T-helper 2 cell treated with Interferon-gamma antibody and Interleukin-4, amounts not matched to agents 100 ng/mL and 5 ng/mL, for 36 hours (primary cell): Measurements from ENCODE around the gene ZMYND19. TPM values are rescaled to one million over a fixed set of nuclear protein-coding genes. Genes with fewer than 3 reads are reported as not detected.

Experiments
- intact Hi-C: fragments of 100-400 bp; cut with micrococcal nuclease; formaldehyde crosslinking; loops from one replicate; pipeline ENCODE4 v1.15.1; 2023
- total RNA-seq: library from RNA; stranded (reverse); gene quantifications from 2 replicates; pipeline ENCODE4 v1.2.3, GENCODE V29; 2022

The ZMYND19 gene
- total RNA-seq, 1 donor from 2014 or later = 40.1 TPM

DNA sequence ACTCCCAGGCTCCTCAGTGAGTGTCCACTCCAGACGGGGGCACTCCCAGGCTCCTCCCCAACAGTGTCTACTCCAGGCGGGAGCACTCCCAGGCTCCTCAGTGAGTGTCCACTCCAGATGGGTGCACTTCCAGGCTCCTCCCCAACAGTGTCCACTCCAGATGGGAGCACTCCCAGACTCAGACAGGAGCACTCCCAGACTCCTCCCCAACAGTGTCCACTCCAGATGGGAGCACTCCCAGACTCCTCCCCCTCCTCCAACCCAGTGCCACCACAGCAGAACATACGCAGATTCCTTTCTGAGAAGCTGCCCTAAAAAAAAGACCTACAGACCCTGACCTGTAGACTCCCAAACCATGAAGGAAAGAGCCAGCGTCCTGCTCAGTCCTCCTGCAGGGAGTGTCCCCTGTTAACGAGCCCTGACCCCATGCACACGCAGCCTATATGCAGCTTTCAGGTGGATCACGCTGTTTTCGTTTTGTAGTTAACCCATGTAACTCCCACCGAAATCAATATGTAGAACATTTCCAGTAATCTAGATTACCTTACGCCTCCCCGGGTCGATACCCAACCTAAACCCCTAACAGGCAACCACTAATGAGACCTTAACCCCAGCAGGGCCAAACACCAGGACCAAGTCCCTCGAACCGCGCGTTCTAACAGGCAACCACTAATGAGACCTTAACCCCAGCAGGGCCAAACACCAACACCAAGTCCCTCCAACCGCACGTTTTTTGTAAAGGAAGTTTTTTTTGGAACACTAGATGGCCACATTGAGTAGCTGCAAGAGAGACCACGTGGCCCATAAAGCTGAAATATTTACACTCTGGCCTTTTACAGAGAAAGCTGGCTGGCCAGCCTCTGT is 55.8 kb downstream of the ZMYND19 start:
- intact Hi-C loops = loop anchor here (10.0 kb wide), 1 partner anchor 240 kb away; no protein-coding TSS in a partner anchor

DNA sequence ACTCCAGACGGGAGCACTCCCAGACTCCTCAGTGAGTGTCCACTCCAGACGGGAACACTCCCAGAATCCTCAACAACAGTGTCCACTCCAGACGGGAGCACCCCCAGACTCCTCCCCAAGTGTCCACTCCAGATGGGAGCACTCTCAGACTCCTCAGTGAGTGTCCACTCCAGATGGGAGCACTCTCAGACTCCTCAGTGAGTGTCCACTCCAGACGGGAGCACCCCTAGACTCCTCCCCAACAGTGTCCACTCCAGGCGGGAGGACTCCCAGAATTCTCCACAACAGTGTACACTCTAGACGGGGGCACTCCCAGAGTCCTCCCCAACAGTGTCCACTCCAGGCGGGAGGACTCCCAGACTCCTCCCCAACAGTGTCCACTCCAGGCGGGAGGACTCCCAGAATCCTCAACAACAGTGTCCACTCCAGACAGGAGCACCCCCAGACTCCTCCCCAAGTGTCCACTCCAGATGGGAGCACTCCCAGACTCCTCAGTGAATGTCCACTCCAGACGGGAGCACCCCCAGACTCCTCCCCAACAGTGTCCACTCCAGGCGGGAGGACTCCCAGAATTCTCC is 57.3 kb downstream of the ZMYND19 start:
- intact Hi-C loops = loop anchor here (10.0 kb wide), 1 partner anchor 238 kb away; no protein-coding TSS in a partner anchor

Other genes starting within 250 kb of the ZMYND19 start
- gene EXD3, start 167.3 kb downstream of the ZMYND19 start, total RNA-seq = 8.2 and 9.6 TPM in 2 replicates
- gene NOXA1, start 167.1 kb downstream of the ZMYND19 start, total RNA-seq = 0.80 and 0.98 TPM in 2 replicates
- gene ENTPD8, start 149.2 kb downstream of the ZMYND19 start, total RNA-seq = not detected in 2 replicates
- gene NSMF, start 131.2 kb downstream of the ZMYND19 start, total RNA-seq = 50.6 and 51.5 TPM in 2 replicates
- gene PNPLA7, start 40.1 kb downstream of the ZMYND19 start, total RNA-seq = 3.0 and 3.3 TPM in 2 replicates
- gene MRPL41, start 38.6 kb downstream of the ZMYND19 start, total RNA-seq = 39.2 and 42.4 TPM in 2 replicates
- 39.4 and 40.9 TPM in 2 replicates for gene DPH7, start 11.6 kb downstream of the ZMYND19 start, total RNA-seq
- 67.4 and 72.5 TPM in 2 replicates for gene ARRDC1, start 15.2 kb upstream of the ZMYND19 start, total RNA-seq
- 95.9 and 106 TPM in 2 replicates for gene EHMT1, start 28.5 kb upstream of the ZMYND19 start, total RNA-seq